Muscle of leg (tissue), 11 donors: ENCODE results near the gene PDE11A. TPM values are rescaled to one million over a fixed set of nuclear protein-coding genes. Genes with fewer than 3 reads are reported as not detected.
A peak's percentile ranks its signal among the peaks of the same experiment; 100 is the strongest.

Experiments
- DNase-seq: peaks from one replicate; pipeline ENCODE4 v3.0.0; 2013
- H3K27ac ChIP-seq: one replicate; pipeline ENCODE4 v1.5.1; 2013; ENCODE audit warnings: mild to moderate bottlenecking, low read length, control low read depth
- H3K27me3 ChIP-seq: one replicate; pipeline ENCODE4 v1.6.1; 2013; ENCODE audit warnings: low read length; ENCODE audit not compliant: control insufficient read depth, insufficient read depth
- H3K36me3 ChIP-seq: one replicate; pipeline ENCODE4 v1.6.1; 2013; ENCODE audit warnings: low read length; ENCODE audit not compliant: control insufficient read depth, insufficient read depth
- H3K4me1 ChIP-seq: one replicate; pipeline ENCODE4 v1.6.1; 2013; ENCODE audit warnings: low read length; ENCODE audit not compliant: control insufficient read depth, insufficient read depth
- H3K4me3 ChIP-seq: one replicate; pipeline ENCODE4 v1.5.1; 2013; ENCODE audit warnings: low read length, control low read depth
- H3K9me3 ChIP-seq: replicated peaks from 2 replicates; pipeline ENCODE4 v1.6.1; 2013; ENCODE audit warnings: low read depth, low read length; ENCODE audit not compliant: control insufficient read depth
- WGBS: methylation state at CpG from one replicate; pipeline ENCODE4 v1.1.5; 2013; ENCODE audit warnings: missing lambda C conversion rate; ENCODE audit not compliant: insufficient coverage; 5-methylcytosine and 5-hydroxymethylcytosine counted together
- polyA plus RNA-seq, 8 donors: library from polyadenylated mRNA; unstranded; fragments of 120-200 nt; gene quantifications; one replicate each; pipeline versions ENCODE4 v1.2.1 to v1.2.3, GENCODE V29; 2013; ENCODE audit warnings: inconsistent platforms in 1 of 8, low replicate concordance in 1 of 8; ENCODE audit not compliant: insufficient read length in 8 of 8, insufficient read depth in 1 of 8
- total RNA-seq: library from RNA; stranded (reverse); fragments of 120-200 nt; gene quantifications from one replicate; pipeline ENCODE4 v1.2.4, GENCODE V29; 2013

Gene PDE11A
- total and polyA plus RNA-seq, 9 donors = 0.36 to 2.6 (median 0.62) TPM

DNA sequence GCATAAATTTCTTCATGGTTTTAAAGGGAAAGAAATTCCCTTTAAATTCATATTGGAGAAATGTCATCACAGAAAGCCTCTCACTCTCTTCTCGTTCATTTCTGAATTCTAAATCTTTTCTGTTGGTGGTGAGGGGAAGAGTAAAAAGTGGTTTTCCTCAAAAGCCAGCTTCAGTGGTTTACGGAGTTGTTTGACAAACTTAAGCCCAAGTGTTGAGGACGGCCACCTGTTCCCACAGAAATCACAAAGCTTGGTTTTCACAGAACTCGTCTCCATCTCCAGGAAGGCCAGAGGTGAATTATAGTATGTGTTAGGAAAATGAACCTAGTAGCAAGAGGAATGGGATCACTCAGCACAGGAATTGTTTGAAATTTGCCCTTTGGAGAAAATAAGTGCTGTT is 316.2 kb downstream of the PDE11A start:
- Histone ChIP-seq H3K27me3 (no peaks in the 10 kb centered on the region), H3K27ac (no peak overlapping the region), H3K4me3 (no peak overlapping the region), H3K4me1 (peaks cover 36% of the 10 kb centered on the region), H3K9me3 (no peaks in the 10 kb centered on the region), H3K36me3 (no peaks in the 10 kb centered on the region)
- no peak for DNase-seq
- WGBS = 72% methylated on average over 3 of the region's 4 CpGs

DNA sequence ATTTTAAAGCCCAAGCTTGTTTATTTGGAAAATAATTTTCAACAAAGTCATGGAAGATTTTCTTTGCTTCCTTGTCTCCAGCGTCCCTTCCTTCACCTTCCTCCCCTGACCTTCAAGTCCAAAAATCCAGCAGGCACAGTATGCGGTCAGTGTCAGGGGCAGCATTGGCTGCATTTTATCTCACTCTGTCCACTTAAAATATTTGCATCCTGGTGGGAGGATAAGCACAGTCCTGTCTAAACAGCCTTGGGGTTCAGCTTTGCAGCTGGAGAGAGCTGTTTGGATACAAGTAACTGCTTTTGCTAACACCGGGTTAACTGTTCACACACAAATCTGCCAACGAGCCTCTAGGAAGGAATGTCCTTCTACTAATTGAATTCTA is 318.1 kb downstream of the PDE11A start:
- no CpG with 5 or more reads among the region's 4 CpGs for WGBS
- H3K4me1 ChIP-seq = peaks cover 46% of the 10 kb centered on the region
- no peak for DNase-seq
- no peak overlapping the region for H3K4me3 ChIP-seq
- H3K27ac ChIP-seq = peak overlapping the region; percentile 79
- no peaks in the 10 kb centered on the region for H3K9me3 ChIP-seq
- H3K27me3 ChIP-seq = no peaks in the 10 kb centered on the region
- no peaks in the 10 kb centered on the region for H3K36me3 ChIP-seq

DNA sequence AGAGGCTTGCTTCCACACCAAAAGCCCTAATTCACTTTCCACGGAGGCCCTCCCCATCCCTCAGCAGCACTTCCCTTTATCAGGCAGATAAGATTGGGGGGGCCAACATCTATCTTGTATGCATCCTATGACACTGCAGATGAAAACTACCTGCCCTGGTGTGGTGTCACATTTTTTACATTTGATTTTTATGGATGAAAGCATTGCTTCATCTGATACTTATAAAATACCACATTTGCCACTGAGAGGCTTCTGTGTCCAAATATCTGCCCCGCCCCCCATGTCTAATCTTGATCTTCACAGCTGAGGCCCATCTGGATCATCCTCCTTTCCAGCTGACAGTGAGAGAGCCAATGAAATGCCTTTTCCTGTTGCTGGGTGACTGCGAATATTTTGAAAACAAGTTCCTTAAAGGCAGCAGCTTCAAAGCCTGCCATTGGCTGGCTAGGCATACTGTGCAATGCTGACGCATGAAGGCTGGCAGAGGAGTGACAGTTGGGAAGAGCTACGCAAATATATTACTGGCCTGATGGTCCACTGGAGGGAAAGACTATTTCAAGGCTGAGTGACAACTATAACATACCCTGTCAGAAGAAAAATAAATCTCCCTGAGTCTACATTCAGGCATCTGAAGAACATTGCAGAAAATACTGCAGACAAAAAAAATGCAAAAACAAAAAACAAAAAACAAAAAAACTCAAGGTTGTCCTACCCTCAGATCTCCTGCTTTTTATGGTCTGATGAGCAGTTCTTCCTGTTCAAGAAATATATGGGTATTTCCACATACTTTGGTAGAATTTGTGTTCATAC is 318.7 kb downstream of the PDE11A start:
- H3K36me3 ChIP-seq = no peaks in the 10 kb centered on the region
- no peaks in the 10 kb centered on the region for H3K9me3 ChIP-seq
- 0% methylated on average over 1 of the region's 5 CpGs for WGBS
- H3K4me1 ChIP-seq = peaks cover 49% of the 10 kb centered on the region
- peak; percentile 98 for DNase-seq
- H3K27ac ChIP-seq = peak overlapping the region; percentile 79
- no peaks in the 10 kb centered on the region for H3K27me3 ChIP-seq
- H3K4me3 ChIP-seq = no peak overlapping the region

DNA sequence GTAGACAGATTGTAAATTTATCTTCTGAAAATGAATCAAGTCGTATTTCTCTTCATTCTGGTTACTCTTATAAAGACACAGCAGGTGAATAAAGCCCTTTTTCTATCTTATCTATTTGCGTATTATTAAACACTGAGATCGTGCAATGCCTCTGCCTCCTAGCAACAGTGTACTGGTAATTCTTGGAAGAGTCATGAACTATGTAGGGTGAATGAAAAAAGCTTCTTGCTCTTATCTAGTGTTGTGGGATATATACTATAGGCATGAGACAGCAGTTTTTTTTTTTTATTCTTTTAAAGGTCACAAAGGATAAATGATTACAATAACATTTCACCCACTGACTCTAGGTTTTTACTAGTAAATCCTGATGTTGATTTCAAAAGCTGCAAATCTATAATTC is 324.2 kb downstream of the PDE11A start:
- Histone ChIP-seq H3K27ac (no peak overlapping the region), H3K4me1 (peaks cover 26% of the 10 kb centered on the region), H3K36me3 (no peaks in the 10 kb centered on the region), H3K4me3 (no peak overlapping the region), H3K27me3 (no peaks in the 10 kb centered on the region), H3K9me3 (no peaks in the 10 kb centered on the region)
- no CpG with 5 or more reads among the region's 3 CpGs for WGBS
- DNase-seq = no peak

DNA sequence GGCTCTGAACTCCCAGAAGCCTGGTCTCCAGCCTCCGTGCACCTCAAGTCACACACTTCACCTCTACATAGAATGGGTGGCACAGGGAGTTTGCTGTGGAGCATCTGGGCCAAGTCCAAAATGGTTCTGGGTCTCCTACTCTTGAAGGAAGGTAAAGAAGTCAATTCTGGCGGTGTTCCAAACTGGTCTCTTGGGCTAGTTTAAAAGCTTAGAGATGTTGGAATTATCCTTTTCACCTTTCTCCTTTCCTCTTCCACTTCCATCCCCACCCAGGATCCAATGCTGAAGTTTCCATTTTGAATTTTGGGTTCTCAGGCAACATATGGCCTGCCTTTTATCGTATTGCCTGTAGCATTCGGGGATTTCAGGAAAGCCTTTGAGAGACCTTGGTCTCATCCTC is 325.2 kb downstream of the PDE11A start:
- H3K4me1 ChIP-seq = peaks cover 25% of the 10 kb centered on the region
- H3K9me3 ChIP-seq = no peaks in the 10 kb centered on the region
- 85% methylated on average over 2 of the region's 4 CpGs for WGBS
- DNase-seq = no peak
- no peaks in the 10 kb centered on the region for H3K27me3 ChIP-seq
- no peak overlapping the region for H3K27ac ChIP-seq
- H3K36me3 ChIP-seq = no peaks in the 10 kb centered on the region
- H3K4me3 ChIP-seq = no peak overlapping the region

DNA sequence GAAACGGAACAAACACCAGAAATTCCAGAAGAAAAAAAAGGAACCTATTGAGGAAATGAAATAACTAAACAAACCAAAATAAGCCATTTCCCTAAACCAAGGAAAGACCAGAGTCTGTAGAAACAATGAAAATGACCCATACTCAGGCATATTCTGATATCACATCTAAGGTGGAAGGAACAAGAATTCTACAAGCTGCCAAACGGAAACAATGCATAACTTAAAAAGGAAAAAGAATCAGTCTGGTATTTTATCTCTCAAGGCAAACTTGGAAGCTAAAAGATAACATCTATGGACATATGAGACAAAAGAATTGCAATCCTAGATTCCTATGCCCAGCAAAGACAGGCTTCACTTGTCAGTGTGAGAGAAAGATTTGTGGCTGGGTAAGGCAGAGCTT is 326.2 kb downstream of the PDE11A start:
- Histone ChIP-seq H3K27ac (no peak overlapping the region), H3K36me3 (no peaks in the 10 kb centered on the region), H3K27me3 (no peaks in the 10 kb centered on the region), H3K4me1 (peaks cover 28% of the 10 kb centered on the region), H3K4me3 (no peak overlapping the region), H3K9me3 (no peaks in the 10 kb centered on the region)
- DNase-seq = no peak
- WGBS = no CpG with 5 or more reads among the region's 2 CpGs

DNA sequence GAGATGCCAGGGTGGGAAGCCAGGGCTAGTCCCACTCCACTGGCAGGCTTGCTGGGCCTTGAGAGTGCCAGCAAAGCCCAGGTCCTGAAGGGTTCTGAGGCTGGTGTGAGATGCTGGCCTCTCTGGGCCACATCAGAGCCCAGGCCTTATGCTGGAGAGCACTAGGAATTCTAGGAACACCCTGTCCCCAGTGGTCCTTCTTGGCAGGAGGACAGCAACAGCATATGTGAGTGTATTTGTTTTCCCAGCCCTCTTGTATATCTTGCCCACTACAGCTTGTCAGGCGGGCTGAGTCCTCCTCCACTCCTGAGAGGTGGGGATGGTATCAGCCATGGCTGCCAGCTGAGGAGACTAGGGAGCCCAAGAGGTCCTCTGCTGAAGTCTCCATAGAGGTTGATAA is 327.0 kb downstream of the PDE11A start:
- WGBS = no CpG with 5 or more reads among the region's 1 CpG
- Histone ChIP-seq H3K27ac (no peak overlapping the region), H3K36me3 (no peaks in the 10 kb centered on the region), H3K4me1 (peaks cover 26% of the 10 kb centered on the region), H3K4me3 (no peak overlapping the region), H3K27me3 (no peaks in the 10 kb centered on the region), H3K9me3 (no peaks in the 10 kb centered on the region)
- peak; percentile 56 for DNase-seq

DNA sequence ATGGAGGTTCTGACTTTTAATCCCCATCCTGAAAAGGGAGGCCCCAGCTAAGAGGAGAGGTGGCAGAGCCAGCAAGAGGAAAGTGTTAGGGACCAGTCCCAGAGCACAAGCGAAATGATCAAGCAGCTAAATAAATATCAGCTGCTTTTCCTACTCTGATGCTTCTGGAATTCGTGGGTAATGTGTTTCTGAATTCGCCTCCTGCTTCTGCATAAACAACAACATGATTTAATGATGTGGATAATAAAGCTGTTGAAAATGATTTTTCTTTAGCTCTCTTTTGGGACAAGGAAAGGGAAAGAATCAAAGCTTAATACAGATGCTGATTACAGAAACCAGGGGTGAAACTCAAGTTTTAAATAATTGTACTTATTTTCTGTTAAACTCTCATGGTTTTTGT is 329.7 kb downstream of the PDE11A start:
- Histone ChIP-seq H3K27ac (no peak overlapping the region), H3K27me3 (no peaks in the 10 kb centered on the region), H3K4me3 (no peak overlapping the region), H3K36me3 (no peaks in the 10 kb centered on the region), H3K9me3 (no peaks in the 10 kb centered on the region), H3K4me1 (peaks cover 20% of the 10 kb centered on the region)
- no peak for DNase-seq
- WGBS = no CpG with 5 or more reads among the region's 3 CpGs

DNA sequence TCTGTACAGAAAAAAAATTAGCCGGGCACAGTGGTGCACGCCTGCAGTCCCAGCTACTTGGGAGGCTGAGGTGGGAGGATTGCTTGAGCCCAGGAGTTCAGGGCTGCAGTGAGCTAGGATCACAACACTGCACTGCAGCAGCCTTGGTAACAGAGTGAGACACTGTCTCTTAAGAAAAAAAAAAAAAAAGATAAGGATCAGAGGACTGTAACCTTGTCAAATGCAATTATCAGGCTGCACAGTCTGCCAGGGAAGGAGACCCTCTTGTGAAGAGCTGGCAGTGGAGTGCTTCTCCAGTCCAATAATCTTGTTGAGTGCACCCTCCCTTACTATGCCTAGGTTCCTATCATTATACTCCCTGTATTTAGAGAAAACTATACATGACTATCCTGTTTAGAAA is 330.7 kb downstream of the PDE11A start:
- no peak overlapping the region for H3K27ac ChIP-seq
- 100% methylated on average over 2 of the region's 2 CpGs for WGBS

DNA sequence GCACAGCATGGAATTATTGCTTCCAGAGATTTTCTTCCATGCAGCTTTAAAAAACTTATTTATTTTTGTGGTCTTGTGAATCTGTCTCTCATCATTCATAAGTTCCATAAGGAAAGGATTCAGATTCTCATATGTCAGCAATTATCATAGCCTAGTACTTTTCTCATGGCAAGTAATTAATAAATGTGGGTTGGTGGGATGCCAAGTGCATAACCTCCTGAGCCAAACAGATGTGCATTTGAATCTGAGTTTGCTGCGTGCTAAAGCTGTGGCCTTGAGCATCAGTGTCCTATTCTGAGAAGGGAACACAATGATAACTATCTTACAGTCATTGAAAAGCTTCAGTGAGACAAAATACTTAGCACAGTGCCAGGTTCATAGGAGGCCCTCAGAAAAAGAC is 331.9 kb downstream of the PDE11A start:
- H3K36me3 ChIP-seq = no peaks in the 10 kb centered on the region
- WGBS = 17% methylated on average over 1 of the region's 1 CpG
- H3K27ac ChIP-seq = peak overlapping the region; percentile 68
- peak; percentile 96 for DNase-seq
- H3K4me3 ChIP-seq = no peak overlapping the region
- no peaks in the 10 kb centered on the region for H3K9me3 ChIP-seq
- peaks cover 18% of the 10 kb centered on the region for H3K4me1 ChIP-seq
- H3K27me3 ChIP-seq = no peaks in the 10 kb centered on the region

More for the DNA sequence above, 330.7 kb downstream of the PDE11A start:
- H3K36me3 ChIP-seq = no peaks in the 10 kb centered on the region
- no peak for DNase-seq
- no peak overlapping the region for H3K4me3 ChIP-seq
- H3K9me3 ChIP-seq = no peaks in the 10 kb centered on the region
- peaks cover 20% of the 10 kb centered on the region for H3K4me1 ChIP-seq
- no peaks in the 10 kb centered on the region for H3K27me3 ChIP-seq
